GM21528 (cell line): ENCODE measurements around the gene GALNT9.

Experiments
- ATAC-seq: cut with Tn5 transposase; IDR thresholded peaks from one replicate; pipeline ENCODE4 v1.9.1; 2021; ENCODE audit warnings: mild to moderate bottlenecking, moderate library complexity; ENCODE audit not compliant: unreplicated experiment, low FRiP score

The GALNT9 gene

DNA sequence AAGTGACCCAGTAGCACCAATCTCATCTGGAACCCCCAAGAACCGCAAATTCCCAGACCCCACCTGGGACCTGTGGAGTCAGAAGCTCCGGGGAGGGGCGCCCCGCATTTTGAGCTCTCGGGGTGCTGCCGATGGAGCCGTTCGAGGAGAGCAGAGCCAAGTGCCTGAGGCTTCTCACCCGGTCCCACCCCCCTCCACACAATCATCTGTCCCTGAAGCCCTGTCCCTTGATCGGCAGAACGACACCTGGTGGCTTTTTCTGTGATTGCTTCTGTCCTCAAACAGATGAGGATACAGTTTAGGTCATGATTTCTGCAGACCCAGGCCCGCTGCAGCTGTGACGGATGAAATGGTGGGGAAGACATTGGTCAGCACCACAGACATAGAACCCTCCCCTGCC, 110.5 kb downstream of the GALNT9 start:
- no peak for ATAC-seq

DNA sequence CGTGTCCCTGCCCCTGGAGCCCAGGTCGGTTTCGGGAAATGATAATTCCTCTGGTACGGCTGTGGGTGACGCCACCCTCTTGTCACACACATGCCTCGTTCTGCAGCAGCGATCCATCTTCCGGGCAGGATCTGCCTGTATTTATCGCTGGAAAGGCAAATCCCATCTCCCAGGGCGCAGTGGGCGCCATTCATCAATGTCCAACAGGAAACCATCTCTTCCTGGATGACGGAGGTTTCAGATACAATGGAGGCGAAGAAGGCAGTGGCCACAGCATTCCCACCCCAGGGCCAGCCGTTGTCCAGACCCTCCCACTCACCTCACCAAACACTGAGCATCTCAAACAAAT, 110.9 kb downstream of the GALNT9 start:
- ATAC-seq, result no peak

DNA sequence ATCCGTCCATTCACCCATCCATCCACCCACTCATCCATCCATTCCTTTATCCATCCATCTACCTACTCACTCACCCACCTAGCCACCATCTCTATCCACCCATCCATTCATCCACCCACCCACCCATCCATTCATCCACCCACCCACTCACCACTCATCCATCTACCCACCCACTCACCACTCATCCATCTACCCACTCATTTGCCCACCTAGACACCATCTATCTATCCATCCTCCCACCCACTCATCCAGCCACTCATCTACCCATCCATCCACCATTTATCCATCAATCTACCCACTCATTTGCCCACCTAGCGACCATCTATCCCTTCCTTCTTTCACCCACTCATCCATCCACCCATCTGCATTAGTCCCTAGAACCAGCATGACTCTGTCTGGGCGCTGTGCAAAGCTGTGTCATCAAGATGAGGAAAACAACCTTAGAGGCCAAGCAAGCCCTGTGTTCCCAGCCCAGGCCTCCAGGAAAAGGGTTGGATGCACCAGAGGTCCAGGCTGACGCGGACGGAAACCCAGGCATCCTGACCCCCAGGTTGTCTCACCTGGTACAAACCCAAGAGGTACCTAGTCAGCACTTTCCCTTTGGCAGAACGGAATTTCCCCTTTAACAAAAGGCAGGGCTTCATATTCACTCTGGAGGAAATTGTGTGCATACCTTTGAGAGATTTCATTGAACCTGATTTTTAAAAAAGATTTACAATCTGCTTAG, 111.4 kb downstream of the GALNT9 start:
- no peak for ATAC-seq

DNA sequence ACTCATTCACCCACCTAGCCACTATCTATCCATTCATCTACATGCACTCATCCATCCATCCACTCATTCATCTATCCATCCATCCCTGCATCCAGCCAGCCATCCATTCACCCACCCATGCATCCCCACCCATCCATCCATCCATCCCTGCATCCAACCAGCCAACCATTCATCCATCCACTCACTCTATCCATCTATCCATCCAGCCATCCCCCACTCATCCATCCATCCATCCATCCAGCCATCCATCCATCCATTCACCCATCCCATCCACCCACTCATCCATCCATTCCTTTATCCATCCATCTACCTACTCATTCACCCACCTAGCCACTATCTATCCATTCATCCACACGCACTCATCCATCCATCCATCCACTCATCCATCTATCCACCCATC, 112.0 kb downstream of the GALNT9 start:
- ATAC-seq, result no peak

DNA sequence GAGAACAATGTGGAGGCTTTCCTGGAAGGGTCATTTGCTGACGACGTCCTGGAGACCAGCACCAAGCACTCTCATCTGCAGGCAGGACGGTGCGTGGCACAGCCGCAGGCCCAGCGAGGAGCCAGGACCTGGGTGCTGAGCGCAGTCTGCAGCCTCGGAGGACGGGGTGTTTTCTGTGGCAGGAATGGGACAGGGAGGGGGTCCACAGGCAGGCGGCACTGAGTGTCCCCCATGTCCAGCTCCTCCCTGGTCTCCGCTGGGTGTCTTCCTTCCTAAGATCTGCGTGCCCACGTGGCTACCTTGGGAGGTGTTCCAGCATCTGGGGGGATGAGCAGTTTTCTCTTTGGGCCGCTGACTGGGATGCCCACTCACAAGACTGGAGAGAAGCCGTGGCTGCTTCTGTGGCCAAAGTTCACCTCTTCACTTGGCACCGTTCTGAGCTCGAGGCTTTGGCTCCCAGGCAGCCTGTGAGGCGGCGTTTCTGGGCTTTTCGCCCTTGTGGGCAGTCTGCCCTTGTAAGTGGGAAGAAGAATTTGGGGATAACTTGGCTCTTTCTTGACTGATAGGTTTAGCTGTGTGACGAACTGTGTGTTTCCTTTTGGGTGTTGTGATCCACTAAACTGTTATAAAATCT, 112.9 kb downstream of the GALNT9 start:
- no peak for ATAC-seq

DNA sequence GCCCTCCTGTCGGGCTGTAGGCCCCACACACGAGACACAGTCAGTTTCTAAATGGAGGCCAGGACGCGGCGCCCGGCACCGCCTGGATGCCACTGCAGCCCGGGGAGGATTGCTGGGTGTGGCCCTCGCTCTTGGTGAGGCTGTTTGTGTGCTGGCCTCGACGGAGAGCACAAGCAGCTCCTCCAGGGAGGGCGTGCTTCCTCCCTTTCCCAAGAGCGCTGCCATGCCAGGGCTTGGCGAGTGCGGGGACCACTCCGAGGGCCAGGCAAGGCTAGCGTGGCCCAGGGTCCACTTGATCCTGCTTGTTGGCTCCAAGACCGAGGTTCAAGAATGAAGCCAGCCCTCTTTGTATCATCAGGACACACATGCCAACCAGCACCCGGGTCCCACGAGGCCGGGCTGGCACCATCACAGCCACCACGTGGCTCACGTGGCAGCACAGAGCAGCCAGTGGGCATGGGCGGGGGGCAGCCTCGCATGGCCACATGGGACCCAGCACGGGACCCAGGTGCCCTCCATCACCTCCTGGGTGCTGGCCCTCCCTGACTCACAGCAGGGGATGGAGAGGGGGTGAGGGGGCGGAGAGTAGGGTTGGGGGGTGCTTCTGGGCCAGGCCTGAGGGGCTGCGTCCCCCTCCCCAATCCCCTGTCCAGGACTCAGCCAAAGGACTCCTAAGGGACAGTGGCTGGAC, 113.9 kb downstream of the GALNT9 start:
- no peak for ATAC-seq

DNA sequence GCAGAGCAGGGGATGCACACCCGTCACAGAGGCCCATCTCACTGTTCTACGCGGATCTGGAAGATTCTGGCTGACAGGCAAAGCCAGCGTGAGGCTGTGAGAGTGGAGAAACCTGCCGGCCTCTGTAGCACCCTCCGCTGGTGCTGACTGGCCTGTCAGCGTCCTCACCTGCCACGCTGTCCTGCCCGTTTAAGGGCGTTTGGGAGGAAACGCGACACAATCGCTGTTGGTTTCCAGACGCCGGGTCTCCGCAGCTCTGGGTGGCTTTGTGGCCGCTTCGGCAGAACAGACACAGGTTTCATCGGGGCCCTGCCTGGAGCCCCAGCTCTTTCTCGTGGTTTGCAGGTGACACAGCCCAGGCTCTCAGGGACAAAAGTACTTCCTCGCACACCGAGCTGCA, 114.5 kb downstream of the GALNT9 start:
- ATAC-seq, result no peak

DNA sequence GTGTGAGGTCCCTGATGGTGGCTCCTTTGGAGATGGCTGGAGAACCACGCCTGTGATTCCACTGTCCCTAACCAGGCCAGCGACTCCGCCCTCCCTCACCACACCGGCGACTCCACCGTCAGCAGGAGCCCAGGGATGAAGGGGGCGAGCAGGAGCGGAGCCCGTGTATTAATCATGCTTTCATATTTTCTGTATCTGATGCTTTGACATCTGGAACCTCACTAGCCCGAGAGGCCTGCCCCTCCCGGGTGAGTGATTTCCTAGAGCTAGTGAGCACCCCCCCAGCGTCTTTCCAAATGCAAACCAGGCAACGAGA, 115.3 kb downstream of the GALNT9 start:
- ATAC-seq, result no peak

DNA sequence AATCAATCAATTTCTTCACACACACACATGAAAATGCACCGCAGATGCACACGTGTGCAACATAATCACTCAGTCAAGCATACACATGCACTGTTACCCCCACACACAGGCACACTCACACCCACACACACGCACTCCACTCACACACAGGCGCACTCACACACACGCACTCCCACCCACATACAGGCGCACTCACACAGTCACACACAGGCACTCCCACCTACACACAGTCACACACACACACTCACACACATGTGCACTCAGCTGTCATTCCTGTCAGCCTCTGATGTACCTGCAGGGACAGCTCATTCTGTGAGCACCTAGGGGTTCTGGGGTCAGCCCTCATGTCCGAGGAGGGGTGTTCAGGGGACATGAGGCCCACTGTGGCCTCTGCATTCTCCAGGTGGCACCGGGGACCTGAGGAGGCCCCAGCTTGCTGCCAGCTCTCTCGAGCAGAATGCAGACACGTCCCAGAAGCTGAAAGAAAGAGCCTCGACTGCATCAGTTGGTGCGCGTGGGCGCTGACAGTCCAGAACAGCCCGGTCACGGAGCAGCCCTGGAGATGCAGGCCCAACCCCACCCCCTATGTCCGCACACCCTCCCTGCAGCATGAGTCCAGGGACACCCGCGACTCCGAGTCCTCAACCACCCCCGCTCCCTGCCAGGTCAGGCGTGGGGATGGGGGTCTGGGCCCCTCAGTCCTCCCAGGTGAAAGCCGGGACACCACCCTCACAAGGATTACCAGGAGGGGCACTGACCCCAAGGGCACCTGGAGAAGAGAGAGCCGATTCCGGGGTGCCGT, 115.8 kb downstream of the GALNT9 start:
- ATAC-seq, result no peak

DNA sequence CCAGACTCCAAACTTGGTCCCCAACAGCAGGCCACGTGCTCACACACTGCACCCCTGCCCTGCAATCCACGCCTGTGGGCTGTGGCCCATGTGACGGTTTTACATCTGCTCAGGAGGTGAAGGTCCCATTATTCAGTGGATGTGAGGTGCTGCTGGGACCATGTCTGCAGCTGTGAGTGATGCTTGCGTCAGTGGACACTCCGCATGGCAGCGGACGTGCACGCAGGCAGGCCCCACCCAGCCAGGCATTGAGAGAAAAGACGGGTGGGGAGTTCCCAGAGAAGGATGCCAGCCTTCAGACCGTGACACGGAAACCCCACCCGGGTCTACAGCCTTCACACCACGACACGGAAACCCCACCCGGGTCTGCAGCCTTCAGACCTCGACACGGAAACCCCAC, 117.6 kb downstream of the GALNT9 start:
- ATAC-seq, result no peak

DNA sequence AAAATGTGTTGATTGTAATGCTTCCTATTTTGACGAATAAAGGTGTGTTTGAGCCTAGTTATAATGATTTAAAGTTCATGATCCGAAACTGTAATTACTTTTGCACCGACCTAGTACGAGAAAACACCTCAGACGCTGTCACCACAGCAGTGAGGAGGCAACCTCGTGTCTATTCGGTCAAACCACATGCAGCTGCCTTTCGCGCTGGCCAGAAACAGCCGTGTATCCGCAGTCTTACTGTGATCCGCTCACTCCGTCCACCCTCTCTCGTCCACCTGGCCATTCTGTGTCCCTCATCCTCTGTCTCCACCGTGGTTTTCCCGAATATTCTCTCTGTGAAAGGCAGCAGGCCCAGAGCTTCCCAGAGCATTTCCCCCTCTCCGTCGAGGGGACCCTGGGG, 118.1 kb downstream of the GALNT9 start:
- ATAC-seq, result no peak

DNA sequence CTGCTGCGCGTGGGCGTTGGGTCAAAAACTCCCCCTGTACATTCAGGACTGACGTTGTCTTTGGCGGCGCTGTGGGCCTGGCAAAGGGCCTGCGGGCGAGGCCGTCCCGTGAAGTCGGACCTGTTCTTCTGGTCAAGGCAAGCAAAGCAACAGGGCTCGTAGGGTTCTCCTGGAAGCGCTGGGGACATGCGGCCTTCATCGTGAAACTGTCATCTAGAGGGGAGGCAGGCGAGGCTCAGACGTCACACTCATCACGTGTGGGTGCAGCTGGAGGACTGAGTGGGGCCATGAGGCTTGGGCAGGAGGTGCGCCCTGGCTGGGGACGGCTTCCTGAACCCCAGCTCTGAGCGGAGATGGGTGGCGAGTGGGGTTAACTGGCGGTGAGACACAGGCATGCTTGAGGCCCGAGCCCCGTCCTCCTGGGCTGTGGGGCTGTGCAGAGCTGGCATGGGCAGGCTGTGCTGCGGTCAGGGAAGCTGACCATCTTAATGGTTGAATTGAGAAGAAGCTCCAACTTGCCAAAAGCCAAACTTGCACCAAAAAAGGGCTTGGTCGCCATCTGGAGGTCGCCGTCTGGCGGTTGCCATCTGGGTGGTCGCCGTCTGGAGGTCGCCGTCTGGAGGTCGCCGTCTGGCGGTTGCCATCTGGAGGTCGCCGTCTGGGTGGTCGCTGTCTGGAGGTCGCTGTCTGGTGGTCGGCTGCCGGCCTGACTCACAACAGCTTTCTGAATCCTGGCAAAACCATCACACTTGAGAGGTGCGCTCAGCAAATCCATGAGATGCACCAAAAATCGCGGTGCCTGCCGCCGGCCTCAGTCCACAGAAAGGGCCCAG, 119.0 kb downstream of the GALNT9 start:
- ATAC-seq, result no peak

DNA sequence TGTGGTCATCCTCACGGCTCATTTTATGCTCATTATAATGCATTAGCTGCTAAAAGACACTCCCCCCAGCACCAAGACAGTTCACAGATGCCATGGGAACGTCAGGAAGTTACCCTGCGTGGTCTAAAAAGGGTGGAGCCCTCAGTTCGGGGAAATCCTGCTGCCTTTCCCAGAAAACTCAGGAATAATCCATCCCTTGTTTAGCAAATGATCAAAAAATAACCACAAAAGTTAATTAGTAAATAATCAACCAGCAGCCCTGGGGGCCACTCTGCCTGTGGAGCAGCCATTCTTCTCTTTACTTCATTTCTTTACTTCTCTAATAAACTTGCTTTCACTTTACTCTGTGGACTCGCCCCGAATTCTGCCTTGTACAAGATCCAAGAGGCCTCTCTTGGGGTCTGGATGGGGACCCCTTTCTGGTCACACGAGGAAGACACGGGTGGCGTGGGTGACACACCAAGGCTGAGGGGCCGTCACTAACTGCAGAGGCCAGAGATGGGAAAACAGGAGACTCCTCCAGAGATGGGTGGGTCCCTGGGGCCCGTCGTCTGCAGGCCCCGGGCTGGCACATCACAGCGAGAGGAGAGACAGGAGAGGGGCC, 119.7 kb downstream of the GALNT9 start:
- no peak for ATAC-seq

DNA sequence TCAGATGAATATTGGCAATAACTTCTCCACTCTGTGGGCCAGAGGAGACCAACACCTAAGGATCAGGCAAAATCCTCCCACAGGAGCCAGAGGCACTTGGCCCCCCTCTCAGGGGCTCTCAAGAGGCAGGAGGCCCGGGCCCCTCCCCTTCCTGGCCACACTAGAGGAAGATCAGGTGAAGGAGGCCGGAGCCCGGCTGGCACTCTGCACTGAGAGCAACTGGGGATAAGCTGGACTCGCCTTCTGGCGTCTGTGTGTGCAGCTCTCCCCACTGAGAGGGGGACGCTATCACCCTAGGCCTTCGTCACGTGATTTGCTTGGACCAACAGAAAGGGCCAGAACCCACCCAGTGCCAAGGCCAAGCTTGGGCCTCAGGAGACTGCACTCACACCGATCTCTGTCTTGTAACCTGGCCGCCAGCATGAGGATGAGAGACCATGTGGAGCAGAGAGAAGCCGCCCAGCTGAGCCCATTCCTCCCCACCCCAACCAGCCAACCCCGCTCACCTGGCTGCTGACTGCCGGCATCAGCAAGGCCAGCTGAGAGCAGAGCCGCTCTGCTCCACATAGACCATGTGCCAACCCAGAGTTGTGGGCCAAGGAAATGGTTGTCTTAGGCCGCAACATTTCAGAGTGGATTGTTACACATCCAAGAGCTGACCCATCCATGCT, 121.1 kb downstream of the GALNT9 start:
- no peak for ATAC-seq

DNA sequence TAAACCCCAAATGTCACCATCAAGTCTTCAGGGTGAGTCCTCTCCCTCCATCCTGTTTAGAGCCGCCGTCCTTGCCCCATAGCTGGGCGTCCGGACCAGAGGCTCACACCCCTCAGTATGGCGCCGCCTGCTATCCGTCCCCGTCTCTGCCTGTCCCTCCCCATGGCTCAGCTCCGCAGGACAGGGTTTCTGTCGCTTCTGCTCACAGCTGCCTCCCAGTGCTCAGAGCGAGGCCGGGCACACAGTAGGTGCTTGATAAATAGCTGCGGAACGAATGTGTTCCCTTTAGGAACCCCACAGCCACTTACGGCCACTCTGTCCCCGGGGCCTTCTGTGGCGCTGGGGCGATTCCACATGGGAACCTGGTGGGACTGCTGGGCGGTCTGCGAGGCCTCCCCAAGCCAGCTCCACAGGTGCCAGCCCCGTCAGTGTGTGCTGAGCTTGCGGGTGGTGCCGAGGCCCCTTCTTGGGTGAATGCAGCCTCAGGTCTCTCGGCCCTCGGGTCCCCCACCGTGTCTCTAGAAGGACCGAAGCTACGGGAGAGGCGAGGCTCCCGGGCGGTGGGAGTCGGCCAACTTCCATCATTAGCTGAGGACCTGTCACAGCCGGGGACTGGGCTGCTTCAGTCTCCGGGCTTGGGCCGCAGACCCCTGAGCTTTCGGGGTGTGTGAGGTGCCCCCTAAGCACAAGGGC, 122.2 kb downstream of the GALNT9 start:
- no peak for ATAC-seq

DNA sequence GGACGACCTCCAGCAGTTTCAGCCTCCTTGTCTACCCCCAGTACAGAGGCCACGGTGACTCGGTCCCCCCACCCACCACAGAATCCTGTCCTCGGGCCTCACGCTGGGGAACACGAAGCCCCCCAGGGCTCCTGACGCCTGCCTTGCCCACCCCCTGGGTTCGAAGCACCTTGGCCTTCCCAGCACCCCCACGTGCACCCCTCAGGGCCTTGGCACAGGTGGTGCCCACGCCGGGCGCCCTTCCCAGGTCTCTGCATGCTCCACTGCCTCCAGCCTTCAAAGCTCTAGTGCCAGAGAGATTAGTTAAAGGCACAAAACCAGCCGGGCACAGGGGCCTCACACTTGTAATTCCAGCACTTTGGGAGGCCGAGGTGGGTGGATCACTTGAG, 123.3 kb downstream of the GALNT9 start:
- ATAC-seq, result no peak

DNA sequence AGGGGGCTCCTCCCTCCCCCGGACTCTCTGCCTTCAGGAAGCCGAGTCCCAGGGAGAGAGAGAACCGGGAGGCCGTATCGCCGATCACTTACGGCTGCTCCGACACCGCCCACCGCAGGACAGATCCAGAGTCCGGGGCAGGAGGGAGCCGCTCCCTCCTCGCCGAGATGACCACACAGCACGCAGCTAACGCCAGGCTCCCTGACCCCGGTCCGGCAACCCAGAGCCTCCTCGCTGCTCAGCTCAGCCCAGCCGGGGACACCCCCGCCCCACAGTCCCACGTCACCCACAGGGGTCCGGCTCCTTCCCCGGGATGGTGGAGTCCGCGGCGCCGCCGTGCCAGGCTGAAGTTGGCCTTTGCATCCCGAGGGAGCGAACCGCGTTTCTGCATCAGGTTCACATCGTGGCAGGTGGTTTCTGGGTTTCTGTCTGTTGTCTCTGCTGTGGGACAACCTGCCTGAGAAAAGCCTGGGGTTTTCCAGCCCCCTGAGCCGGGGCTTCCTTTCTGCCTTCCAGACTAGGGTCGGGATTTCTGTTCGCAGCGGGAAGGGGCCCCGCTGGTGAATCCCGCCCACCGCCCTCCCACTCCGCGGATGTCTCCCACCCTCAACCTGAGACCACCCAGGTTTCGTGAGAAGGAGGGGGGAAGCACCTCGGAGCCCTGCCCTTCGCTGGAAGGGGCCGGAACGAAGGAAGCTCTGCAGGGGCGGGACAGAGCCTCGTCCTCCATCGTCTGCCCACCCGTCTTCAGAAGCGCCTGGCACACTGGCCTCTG, 123.9 kb downstream of the GALNT9 start:
- no peak for ATAC-seq

DNA sequence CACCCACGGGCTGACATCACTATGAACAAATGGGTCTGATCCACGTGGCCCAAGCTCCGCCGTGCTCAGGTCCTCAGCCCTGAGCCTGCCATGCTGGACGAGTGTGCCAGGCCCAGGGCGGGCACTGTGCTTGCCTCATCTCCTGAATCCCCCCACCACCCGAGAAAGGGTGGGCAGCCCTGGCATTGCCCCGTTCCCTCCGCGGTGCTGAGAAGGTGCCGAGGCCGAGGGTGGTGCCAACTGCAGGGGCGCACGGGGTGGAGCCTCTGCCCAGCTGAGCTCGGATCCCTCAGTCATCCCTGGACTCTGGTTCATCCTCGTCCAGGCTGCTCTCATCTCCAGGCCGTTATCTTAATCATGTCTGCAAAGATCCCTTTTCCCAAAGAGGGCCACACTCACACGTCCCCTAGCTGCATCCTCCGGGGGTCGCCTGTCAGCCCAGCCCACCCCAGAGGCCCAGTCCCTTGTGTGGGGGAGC, 124.6 kb downstream of the GALNT9 start:
- ATAC-seq, result no peak
